Esophagus mucosa (tissue), 1 donor: ENCODE measurements around the gene PITPNC1. TPM values are rescaled to one million over a fixed set of nuclear protein-coding genes. Genes with fewer than 3 reads are reported as not detected.
A peak's percentile ranks its signal among the peaks of the same experiment; 100 is the strongest.
"Not testable (repeated sequence)": the region's sequence is repeated elsewhere in the genome, so short reads cannot be mapped to it uniquely, and the experiment has no call there.

Experiments
- ATAC-seq: fragments of 200-7000 bp; cut with Tn5 transposase; one replicate; pipeline ENCODE4 v1.9.1; 2020
- total RNA-seq: library from RNA; stranded (reverse); gene quantifications from one replicate; pipeline ENCODE4 v1.2.4, GENCODE V29; 2023
- donor health status: DM: yes; HTN: yes; CAD: no.

Gene PITPNC1
- total RNA-seq, 1 donor from 2014 or later: 16.0 TPM

DNA sequence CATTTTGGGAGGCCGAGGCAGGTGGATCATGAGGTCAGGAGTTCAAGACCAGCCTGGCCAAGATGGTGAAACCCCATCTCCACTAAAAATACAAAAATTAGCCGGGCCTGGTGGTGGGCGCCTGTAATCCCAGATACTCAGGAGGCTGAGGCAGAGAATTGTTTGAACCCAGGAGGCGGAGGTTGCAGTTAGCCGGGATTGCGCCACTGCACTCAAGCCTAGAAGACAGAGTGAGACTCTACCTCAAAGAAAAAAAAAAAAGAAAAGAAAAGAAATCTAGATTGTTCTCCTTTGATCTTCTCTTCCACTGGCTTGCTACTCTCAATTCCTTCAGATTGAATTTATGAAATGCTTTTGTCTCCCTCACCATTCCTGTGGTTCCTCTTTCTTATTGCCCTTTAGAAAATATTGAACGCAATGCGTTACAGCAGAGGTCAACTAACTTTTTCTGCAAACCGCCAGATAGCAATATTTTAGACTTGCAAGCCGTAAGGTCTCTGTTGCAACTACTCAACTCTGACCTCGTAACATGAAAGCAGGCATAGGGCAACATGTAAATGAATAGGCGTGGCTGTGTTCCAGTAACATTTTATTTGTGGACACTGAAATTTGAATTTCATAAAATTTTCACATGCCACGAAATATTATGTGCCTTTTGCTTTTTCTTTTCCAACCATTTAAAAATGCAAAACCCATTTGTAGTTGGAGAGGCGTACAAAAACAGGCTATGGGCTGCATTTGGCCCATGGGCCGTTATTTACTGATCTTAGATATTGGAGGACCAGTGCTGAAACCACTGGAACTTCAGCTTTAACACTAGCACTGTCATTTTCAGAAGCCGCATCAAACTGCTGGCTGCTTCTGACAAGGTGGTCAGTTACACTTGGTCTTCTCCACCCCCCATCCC lies 24.8 kb downstream of the PITPNC1 start:
- no peak for ATAC-seq

DNA sequence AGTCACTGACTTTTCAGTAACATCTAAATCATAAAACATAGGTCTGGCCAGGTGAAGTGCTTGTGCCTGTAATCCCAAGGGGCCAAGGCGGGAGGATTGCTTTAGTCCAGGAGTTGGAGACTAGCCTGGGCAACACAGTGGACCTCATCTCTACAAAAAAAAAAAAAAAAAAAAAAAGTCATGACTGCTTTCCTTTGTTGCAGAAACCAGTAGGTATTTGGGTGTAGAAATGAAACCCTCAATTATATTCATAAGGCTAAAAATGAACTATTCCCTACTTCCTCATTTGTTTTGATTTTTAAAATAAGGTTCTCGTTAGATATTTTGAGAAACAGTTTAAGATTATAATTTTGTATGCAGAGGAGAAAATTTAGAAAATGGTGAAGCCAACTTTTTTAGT lies 26.0 kb downstream of the PITPNC1 start:
- ATAC-seq: no peak

DNA sequence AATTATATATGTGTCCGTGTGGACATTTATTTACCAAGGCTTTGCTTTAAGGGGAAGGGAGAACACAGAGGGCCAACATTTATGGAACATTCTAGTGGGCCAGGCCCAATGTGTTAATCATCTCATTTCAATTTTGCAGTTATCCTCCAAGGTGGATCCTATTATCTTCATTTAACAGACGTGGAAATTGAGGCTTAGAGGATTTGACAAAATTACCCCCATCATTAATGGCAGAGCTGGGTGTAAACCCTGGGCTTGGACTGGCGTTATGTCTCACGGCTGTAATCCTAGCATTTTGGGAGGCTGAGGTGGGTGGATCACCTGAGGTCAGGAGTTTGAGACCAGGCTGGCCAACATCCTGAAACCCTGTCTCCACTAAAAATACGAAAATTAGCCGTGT lies 26.4 kb downstream of the PITPNC1 start:
- no peak for ATAC-seq

DNA sequence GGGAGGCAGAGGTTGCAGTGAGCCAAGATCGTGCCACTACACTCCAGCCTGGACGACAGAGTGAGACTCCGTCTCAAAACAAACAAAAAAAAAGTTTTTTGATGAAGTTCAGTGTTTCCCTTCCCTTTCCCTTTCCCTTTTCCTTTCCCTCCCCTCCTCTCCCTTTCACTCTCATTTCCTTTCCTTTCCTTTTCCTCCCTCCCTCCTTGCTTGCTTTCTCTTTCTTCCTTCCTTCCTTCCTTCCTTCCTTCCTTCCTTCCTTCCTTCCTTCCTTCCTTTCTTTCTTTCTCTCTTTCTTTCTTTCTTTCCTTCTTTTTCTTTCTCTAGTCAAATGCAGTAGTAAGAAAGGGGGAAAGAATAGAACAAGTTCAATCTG lies 31.4 kb downstream of the PITPNC1 start:
- ATAC-seq: not testable (repeated sequence)

DNA sequence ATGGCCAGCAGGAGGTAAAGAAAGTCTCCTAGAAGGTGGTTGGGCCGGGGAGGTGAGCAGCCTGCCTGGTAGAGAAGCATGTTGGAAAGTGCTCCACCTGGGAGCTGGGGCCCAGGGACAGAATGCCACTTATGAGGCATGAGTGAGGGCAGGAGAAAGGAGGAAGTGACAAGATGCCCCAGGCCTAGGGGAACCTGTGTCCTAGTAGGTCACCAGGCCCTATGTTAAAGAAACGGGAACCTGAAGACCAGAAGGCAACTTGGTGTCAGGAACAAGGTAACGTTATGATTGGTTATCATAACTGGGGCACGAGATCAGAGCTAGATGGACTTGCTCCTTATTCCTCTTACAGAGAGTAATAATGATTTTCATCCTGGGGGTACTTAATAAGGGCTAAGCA lies 34.3 kb downstream of the PITPNC1 start:
- no peak for ATAC-seq

DNA sequence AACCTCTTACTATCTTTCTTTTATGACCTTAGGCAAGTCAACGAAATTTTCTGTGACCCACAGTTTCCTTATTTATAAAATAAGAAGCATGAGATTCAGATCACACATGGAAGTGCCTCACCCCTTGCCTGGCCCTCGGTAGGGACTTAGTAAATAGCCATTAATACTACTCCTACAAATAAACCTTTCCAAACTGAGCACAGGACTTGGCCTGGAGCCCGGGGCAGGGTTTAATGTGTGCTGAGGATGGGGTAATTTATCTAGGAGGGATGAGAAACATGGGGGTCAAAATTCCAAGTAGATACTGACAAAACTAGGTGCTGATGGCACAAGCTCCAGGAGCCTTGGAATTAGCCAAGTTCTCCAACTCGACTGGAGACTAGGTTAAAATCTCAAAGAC lies 35.0 kb downstream of the PITPNC1 start:
- no peak for ATAC-seq

DNA sequence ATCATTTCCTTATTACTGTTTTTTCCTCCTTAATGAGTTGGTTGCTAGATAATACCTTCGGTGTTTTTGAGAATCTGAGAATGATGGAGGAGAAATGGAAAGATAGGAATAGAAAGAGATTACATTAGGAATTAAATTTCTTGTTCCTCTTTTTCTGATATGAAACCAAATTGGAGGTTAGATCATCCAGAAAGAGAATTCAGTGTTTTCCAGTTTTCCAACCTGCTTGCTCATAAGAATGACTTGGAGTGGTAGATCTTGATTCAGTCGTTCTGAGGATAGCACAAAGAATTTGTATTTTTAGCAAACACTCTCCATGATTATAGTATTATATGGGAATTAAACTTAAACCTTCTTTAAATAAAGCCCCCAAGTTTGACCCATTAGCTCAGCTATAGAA lies 35.9 kb downstream of the PITPNC1 start:
- ATAC-seq: no peak

DNA sequence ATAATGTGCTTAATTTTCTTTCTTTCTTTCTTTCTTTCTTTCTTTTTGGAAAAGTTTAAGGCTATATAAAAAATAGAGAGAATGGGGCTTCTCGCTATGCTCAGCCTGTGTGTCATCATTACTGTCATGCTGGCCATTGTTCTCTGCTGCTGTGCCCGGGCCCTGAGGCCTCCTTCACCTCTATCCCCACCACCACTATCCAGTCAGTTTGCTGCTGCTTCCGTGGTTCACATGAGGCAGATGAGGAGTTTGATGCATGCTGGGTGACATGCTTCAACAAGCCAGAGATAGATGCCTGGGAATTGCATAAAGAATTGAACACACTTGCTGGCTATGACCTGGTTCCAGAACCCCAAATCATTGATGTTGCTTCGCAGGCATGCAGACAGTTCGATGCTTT lies 36.3 kb downstream of the PITPNC1 start:
- peak; percentile 49 for ATAC-seq

DNA sequence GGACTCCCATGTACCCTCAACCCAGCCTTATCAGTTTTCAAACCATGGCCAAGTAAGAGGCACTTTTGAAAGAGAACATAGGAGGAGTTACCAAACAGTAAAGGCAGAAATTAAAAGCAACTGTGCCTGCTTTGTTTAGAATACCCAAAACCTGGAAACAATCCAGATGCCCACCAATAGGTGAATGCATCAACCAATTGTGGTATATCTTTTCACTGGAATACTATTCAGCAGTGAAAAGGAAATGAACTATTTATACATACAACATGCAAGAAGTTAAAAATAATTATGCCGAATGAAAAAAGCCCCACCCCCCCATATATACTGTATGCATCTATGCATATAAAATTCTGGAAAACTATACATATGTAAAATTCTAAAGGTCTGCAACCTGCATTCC lies 37.0 kb downstream of the PITPNC1 start:
- ATAC-seq: no peak

DNA sequence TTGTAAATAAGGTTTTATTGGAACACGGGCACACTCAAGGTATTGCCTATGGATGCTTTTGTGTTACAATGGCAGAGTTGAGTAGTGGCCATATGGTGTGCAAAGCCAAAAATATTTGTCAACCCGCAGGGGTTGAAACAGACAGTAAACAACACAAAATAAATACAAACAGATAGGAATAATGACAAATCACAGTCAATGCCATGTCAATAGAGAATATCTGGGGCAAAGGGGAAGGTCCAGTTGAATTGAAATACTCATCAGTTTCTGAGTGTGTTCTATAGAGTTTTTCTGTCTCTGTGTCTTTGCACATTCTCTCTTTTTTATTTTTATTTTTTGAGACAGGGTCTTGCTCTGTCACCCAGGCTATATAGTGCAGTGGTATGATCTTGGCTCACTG lies 37.5 kb downstream of the PITPNC1 start:
- no peak for ATAC-seq

DNA sequence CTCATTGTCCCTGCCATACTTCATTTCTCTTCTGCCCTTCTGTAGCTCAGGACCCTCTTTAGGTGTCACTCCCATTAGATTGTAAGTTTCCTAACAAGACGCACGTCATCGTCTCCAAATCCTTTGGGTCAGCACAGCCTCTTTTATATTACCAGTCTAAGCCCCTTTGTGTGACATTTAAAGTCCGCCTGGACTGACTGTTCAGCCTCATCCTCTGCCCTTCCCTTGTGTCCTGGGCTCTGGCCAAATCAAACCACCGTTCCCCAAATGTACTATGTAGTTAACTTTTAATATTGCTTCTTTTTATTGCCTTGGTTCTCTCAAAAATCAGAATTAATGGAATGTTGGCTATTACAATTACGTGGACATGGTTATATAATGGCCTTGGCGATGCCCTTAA lies 38.2 kb downstream of the PITPNC1 start:
- ATAC-seq: no peak

DNA sequence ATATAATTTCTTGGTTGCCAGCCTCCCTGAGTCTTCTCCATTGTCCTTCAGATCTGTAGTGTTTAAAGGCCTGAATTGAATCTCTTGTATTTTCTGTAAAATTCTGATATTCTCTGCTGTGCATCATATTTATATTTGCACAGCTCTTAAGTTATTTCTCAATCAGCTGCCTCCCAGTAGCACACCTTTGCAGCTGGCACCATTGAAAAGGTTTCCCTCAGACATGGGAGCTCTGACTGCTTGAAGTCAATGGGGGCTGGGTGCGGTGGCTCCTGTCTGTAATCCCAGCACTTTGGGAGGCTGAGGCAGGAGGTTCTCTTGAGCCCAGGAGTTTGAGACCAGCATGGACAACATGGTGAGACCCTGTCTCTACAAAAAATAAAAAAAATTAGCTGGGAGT lies 40.4 kb downstream of the PITPNC1 start:
- ATAC-seq: no peak

DNA sequence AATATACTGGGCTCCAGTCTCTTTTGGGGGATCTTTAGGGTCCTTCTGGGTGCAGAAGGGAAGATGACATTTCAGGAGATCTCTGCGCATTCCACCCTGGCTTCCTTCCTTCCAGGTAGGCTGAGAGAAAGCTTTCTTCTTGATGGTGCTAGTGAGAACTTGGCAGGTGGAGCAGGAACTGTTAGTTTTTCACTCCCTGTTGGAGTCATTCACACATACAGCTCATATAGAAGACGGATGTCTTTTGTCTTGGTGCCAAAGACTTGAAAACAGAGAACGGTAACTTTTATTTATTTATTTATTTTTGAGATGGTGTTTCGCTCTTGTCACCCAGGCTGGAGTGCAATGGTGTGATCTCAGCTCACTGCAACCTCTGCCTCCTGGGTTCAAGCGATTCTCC lies 43.9 kb downstream of the PITPNC1 start:
- ATAC-seq: peak; percentile 69

DNA sequence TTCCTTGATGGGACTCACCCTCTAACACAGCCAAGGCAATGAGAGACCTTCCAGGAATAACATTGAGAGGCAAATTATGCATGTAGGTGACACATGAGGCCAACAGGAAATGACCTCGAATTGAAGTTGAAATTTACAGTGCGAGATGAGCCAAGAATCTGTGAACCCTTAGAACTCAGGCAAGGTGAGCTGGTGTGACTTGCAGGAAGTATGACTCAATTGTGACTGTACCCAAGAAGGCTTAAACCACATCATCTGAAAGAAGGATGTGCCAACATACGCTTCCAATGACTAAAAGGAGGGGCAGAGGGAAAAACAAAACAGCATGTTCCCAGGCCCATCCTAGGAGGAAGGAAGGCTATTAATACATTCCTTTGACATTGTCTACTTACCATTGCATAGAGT lies 44.8 kb downstream of the PITPNC1 start:
- ATAC-seq: peak; percentile 95

DNA sequence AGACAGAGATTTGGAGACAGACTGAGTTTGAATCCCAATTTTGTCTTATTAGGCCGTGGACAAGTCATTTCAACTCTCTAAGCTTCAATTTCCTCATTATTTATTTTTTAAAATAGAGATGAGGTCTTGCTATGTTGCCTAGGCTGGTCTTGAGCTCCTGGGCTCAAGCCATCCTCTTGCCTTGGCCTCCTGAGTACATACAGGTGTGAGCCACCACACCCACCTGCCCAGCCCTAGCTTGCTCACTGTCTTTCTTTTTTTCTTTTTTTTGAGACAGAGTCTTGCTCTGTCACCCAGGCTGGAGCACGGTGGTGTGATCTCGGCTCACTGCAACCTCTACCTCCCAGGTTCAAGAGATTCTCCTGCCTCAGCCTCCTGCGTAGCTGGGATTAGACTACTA lies 45.2 kb downstream of the PITPNC1 start:
- ATAC-seq: peak; percentile 80

DNA sequence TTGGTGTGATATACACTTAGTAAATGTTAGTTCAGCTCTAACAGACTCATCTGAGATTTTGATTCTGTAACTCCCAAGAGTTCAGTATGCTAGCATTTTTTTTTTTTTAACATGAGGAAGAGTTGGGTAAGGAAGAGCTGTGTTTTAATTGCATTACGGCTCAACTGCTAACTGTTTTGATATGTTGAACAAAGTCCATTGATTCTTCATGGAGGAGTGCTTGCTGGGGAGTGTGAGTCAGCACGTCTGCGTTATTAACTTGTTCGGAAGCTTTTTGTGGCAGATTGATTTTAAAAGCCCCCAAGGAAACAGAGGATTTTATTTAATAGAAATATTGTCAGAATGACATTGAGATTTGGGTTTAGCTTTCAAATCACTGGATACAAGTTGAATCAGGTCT lies 45.8 kb downstream of the PITPNC1 start:
- no peak for ATAC-seq

DNA sequence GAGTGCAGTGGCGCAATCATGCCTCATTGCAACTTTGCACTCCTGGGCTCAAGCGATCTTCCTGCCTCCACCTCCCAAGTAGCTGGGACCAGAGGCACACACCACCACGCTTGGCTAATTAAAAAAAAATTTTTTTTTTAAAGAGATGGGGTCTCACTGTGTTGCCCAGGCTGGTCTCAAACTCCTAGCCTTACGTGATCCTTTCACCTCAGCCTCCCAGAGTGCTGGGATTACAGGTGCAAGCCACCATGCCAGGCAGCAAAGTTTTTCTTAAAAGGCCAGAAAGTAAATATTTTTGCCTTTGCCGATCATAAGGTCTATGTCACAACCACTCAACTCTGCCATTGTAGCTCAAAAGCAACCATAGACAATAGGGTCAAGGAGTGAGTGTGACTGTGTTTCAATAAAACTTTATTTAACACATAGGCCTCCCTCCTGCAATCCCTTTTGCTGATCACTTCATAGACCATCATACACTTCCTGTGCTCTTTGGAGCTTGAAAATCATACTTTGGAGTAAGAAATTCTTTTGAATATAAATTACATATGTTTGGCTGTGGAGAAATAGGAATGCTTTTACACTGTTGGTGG lies 48.6 kb downstream of the PITPNC1 start:
- ATAC-seq: no peak

DNA sequence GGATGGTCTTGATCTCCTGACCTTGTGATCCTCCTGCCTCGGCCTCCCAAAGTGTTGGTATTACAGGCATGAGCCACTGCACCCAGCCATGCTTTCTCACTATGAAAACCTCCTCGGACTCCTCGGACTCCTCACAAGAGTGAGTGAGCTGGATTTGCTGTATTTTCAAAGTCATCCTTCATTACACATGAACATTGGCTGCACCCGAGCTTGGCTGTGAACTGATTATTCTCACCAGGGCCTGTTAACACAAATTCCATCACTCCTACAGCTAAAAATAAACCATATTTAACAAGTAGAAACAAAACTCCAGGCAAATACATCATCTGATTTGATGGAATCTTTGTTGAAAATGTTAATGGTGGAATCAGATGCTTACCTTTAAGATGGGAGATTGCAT lies 50.3 kb downstream of the PITPNC1 start:
- no peak for ATAC-seq

DNA sequence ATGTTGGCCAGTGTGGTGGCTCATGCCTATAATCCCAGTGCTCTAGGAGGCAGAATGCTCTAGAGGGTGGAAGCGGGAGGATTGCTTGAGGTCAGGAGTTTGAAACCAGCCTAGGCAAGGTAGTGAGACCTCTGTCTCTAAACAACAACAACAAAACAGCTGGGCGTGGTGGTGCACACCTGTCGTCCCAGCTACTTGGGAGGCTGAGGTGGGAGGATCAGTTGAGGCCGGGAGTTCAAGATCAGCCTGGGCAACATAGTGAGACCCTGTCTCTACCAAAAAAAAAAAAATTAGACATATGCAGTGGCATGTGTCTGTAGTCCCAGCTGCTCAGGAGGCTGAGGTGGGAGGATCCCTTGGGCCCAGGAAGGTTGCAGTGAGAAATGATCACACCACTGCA lies 53.4 kb downstream of the PITPNC1 start:
- ATAC-seq: not testable (repeated sequence)

DNA sequence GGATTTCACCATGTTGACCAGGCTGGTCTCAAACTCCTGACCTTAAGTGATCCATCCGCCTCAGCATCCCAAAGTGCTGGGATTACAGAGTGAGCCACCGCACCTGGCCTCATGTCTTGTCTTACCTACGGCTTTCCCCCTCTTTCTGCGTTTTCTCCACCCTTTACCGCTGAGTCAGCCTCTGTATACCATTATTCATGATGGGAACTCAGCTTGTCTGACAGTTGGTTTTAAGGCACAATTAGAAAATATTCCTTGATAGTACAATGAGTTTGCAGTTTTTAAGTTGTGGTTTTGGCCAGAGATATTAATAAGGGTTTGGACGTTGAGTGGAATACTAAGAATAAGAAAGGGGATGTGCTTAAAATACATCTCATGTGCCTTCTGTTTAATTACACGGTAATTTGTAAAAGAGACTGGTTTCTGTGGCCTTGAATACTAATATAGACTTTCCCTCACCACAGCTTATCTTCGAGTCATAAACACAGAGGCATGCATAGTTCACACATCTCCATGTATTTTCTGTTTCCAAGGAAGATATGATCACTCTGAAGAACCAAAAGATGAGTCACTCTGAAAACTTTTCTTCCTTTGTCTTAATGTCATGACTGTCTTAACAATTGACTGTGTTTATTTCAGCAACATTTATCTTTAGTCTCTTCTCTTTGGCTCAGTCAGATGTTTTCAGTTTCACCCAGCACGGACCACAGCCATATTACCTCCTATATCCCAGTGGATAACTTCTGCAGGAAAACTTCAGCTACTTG lies 54.4 kb downstream of the PITPNC1 start:
- peak; percentile 69 for ATAC-seq

DNA sequence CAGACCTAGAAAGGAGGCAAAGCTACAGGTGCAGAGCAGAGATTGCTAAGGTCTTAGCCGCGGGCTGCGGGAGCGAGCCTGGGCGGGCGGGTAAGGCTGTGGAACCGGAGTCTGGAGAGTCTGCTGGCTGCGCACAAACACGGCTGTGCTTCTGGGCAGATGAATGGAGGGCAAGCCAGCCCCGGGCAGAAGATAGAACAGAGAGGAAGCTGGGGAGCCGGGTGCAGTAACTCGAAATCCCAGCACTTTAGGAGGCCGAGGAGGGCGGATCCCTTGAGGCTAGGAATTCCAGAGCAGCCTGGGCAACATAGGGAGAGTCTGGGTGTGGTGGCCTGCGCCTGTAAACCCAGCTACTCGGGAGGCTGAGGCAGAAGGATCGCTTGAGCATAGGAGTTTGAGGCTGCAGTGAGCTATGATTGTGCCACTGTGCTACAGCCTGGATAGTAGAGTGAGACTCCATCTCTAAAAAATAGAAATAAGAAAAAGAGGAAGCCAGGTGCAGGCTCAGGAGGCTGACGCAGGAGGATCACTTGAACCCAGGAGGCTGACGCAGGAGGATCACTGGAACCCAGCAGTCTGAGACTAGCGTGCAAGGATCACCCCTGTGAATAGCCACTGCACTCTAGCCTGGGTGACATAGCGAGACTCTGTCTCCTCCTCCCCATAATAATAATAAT lies 56.3 kb downstream of the PITPNC1 start:
- peak; percentile 67 for ATAC-seq

DNA sequence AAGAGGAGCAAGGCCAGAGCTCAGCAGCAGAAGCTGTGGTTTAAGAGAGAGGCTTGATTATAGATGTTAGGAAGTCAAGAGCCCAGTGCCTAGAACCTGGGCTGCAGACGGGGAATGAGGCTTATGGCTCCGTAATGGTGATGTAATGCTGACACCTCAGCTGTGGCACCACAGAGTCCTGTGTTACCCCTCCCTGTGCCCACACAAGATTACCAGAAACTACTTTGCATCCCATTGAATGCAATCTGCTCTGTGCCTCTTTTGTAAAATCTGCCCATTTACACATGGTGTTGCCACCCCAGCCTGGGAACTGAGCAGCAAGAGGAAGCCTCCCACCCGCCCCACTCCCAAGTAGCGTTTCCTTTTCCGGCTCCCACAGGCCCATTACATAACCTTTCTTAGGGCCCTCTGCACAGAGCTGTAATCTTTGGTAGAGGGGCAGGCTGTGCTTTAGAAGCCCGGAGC lies 57.0 kb downstream of the PITPNC1 start:
- no peak for ATAC-seq

DNA sequence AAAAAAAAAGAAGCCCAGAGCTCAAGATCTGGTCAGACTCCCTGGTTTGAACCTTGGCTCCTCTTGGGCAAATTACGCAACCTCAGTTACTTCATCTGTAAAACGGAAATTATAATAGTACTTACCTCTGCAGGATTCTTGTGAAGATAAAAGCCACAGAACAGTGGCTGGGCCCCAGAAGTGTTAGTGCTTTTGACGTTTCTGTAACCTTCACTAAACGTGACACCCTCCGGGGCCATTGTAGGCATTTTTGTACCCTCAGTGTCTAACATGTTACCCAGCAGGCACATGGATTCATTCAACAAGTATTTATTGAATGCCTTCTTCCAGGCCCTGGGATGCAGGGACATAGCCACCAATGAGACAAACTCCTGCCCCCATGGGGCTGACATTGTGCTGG lies 58.0 kb downstream of the PITPNC1 start:
- no peak for ATAC-seq
